ENCODE results near the gene MRPL24.

Gene MRPL24

DNA sequence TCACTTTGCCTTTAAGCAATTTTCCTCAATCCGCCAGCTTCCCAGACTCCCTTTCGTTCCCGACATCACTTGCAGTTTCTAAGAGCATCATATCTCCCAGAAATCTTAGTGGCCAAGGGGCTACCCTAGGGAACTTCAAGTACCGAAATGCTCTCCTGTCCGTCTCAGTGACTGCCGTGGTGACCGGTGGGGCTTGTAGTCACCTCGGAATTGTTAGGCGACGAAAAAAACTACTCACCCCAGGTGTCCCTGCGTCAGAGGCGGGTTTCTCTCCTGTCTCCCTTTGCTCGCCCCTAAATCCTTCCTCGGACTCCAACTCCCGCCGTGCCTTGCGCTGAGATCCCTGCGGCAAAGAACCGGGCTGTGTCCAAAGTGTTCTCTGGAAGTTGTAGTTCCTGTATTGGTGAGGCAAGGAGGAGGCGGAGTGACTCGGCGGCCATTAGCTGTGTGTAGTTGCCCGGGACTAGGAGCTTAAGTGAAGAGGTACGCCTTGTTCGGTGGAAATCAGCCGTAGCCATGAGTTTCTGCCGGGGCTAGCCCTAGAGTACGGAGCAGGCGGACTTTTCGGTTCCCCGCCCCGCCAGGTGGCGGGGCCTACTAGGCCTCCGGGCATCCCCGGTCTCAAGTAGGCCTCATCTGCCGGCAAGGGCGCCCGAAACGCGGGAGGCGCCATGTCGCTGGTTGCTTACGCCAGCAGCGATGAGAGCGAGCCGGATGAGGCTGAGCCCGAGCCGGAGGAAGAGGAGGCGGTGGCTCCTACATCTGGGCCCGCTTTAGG lies 26.4 kb upstream of the MRPL24 start, which contains the start of gene PRCC:
Gene PRCC (plus strand): TSS at position 435 of the 778 bp plus-strand sequence. CDS start 237 bp downstream, at position 672.
- Histone ChIP-seq H3K4me3 (ENCODE audit: low read depth, low read length) (peak within 1 kb of the TSS; percentile 92), H3K27ac (ENCODE audit: extremely low read depth, low read depth, low read length) (peak within 1 kb of the TSS; percentile 94), H3K9me3 (ENCODE audit: control insufficient read depth, insufficient read depth, low read depth, low read length) (no peaks in the 10 kb centered on the region), H3K4me1 (ENCODE audit: control insufficient read depth, insufficient read depth, low read length) (peaks cover 6% of the 10 kb centered on the region; the same call in 1 of the 2 replicates), H3K36me3 (ENCODE audit: control insufficient read depth in 2 of 2, insufficient read depth in 1 of 2, low read length in 2 of 2) (peaks cover 4 to 35% of the 10 kb centered on the region in 2 experiments; a peak in 2 of 3 replicates)
- CTCF ChIA-PET = interaction anchor here (0.7 to 5.0 kb wide), 7 partner anchors 11 to 161 kb away, joined by 3 to 28 read pairs (median 5); partner anchors contain the start of genes ISG20L2, METTL25B and NTRK1
- POLR2A ChIA-PET = interaction anchor here (0.5 to 3.9 kb wide), 16 partner anchors 11 to 143 kb away, joined by 3 to 110 read pairs (median 5); partner anchors contain the start of genes HDGF, ISG20L2, METTL25B and MRPL24
- TF ChIP-seq ZNF660 (tag by site-specific recombination; IDR thresholded peaks at IDR 0.05) (peak; percentile 94), ZNF366 (tag by site-specific recombination; conservative IDR thresholded peaks at IDR 0.05) (no peak), ZNF624 (tag by site-specific recombination; IDR thresholded peaks at IDR 0.05) (0 out of 2 replicates have a peak, but pooled peaks have one; percentile 16), ZNF140 (tag by site-specific recombination; IDR thresholded peaks at IDR 0.05) (no peak), ZBTB48 (tag by site-specific recombination; IDR thresholded peaks at IDR 0.05) (peak; percentile 91; the same call in 1 of the 2 replicates), ZBTB7A (tag by site-specific recombination; IDR thresholded peaks at IDR 0.05; ENCODE audit: low read depth) (peak; percentile 68; the same call in 1 of the 2 replicates), ZNF335 (tag by site-specific recombination; conservative IDR thresholded peaks at IDR 0.05) (peak; percentile 98), ZNF362 (tag by site-specific recombination; IDR thresholded peaks at IDR 0.05) (peak; percentile 92), ZNF501 (tag by site-specific recombination; IDR thresholded peaks at IDR 0.05) (peak; percentile 90), ZEB2 (tag by site-specific recombination; IDR thresholded peaks at IDR 0.05) (peak; percentile 69), ZNF174 (tag by site-specific recombination; IDR thresholded peaks at IDR 0.05) (no peak), ZNF132 (tag by site-specific recombination; IDR thresholded peaks at IDR 0.05; ENCODE audit: borderline replicate concordance) (no peak), ZNF302 (tag by site-specific recombination; IDR thresholded peaks at IDR 0.05; ENCODE audit: low read depth) (no peak), ZNF558 (tag by site-specific recombination; IDR thresholded peaks at IDR 0.05) (peak; percentile 35; the same call in 1 of the 2 replicates), ZNF24 (tag by site-specific recombination; IDR thresholded peaks at IDR 0.05) (peak; percentile 72; the same call in 1 of the 2 replicates), ZXDB (tag by site-specific recombination; IDR thresholded peaks at IDR 0.05) (peak; percentile 94), KLF17 (tag by site-specific recombination; IDR thresholded peaks at IDR 0.05) (peak; percentile 71; the same call in 1 of the 2 replicates), ZNF138 (tag by site-specific recombination; IDR thresholded peaks at IDR 0.05; ENCODE audit: borderline replicate concordance) (no peak), PRDM1 (tag by site-specific recombination; IDR thresholded peaks at IDR 0.05) (peak; percentile 92), ZNF112 (tag by site-specific recombination; IDR thresholded peaks at IDR 0.05) (no peak), ZNF223 (tag by site-specific recombination; IDR thresholded peaks at IDR 0.05) (no peak), ZNF26 (tag by site-specific recombination; IDR thresholded peaks at IDR 0.05) (no peak), TSHZ1 (tag by site-specific recombination; IDR thresholded peaks at IDR 0.05; ENCODE audit: borderline replicate concordance) (no peak)
- TF ChIP-seq, protein P1, sequence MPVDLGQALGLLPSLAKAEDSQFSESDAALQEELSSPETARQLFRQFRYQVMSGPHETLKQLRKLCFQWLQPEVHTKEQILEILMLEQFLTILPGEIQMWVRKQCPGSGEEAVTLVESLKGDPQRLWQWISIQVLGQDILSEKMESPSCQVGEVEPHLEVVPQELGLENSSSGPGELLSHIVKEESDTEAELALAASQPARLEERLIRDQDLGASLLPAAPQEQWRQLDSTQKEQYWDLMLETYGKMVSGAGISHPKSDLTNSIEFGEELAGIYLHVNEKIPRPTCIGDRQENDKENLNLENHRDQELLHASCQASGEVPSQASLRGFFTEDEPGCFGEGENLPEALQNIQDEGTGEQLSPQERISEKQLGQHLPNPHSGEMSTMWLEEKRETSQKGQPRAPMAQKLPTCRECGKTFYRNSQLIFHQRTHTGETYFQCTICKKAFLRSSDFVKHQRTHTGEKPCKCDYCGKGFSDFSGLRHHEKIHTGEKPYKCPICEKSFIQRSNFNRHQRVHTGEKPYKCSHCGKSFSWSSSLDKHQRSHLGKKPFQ (tag by site-specific recombination; IDR thresholded peaks at IDR 0.05) = peak; percentile 54; the same call in 1 of the 2 replicates
- TF ChIP-seq, protein P2, sequence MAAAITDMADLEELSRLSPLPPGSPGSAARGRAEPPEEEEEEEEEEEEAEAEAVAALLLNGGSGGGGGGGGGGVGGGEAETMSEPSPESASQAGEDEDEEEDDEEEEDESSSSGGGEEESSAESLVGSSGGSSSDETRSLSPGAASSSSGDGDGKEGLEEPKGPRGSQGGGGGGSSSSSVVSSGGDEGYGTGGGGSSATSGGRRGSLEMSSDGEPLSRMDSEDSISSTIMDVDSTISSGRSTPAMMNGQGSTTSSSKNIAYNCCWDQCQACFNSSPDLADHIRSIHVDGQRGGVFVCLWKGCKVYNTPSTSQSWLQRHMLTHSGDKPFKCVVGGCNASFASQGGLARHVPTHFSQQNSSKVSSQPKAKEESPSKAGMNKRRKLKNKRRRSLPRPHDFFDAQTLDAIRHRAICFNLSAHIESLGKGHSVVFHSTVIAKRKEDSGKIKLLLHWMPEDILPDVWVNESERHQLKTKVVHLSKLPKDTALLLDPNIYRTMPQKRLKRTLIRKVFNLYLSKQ (tag by site-specific recombination; IDR thresholded peaks at IDR 0.05; ENCODE audit: borderline replicate concordance) = no peak
- TF ChIP-seq, protein P3, sequence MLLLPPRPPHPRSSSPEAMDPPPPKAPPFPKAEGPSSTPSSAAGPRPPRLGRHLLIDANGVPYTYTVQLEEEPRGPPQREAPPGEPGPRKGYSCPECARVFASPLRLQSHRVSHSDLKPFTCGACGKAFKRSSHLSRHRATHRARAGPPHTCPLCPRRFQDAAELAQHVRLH (tag by site-specific recombination; IDR thresholded peaks at IDR 0.05) = peak; percentile 43

All from HEK293 (cell line).